Stimulated activated CD4-positive, alpha-beta T cell treated with anti-CD3 and anti-CD28 coated beads, Interleukin-2, amount 100 ng/mL, for 24 hours (primary cell): ENCODE data around the gene GRB2.
A peak's percentile ranks its signal among the peaks of the same experiment; 100 is the strongest.
"Not testable (repeated sequence)": the region's sequence is repeated elsewhere in the genome, so short reads cannot be mapped to it uniquely, and the experiment has no call there.

Source experiments
- DNase-seq, 2 donors: peaks; one replicate each; pipeline ENCODE4 v3.0.0-alpha.2; 2020

GRB2 gene

GRCh38 chr17:75348386-75349012 is 57.0 kb downstream of the GRB2 start:
- DNase-seq: no peak

- peak; percentile 36 to 52 for DNase-seq
Observed at GRCh38 chr17:75346906-75347305, 58.6 kb downstream of the GRB2 start.

- not testable (repeated sequence) for DNase-seq
Observed at GRCh38 chr17:75346368-75346767, 59.1 kb downstream of the GRB2 start.

- peak; percentile 35 to 41 for DNase-seq
Observed at GRCh38 chr17:75345514-75346167, 59.8 kb downstream of the GRB2 start.

GRCh38 chr17:75344666-75345065 is 60.8 kb downstream of the GRB2 start:
- peak in 1 of 2 donors; percentile 56 for DNase-seq

GRCh38 chr17:75342996-75343395 is 62.5 kb downstream of the GRB2 start:
- DNase-seq: no peak

GRCh38 chr17:75341784-75342486 is 63.5 kb downstream of the GRB2 start:
- DNase-seq: no peak

GRCh38 chr17:75340631-75341030 is 64.8 kb downstream of the GRB2 start:
- no peak for DNase-seq

GRCh38 chr17:75339971-75340370 is 65.5 kb downstream of the GRB2 start:
- DNase-seq: no peak

- DNase-seq: no peak
Observed at GRCh38 chr17:75338335-75338734, 67.1 kb downstream of the GRB2 start.

- no peak for DNase-seq
Observed at GRCh38 chr17:75335315-75335714, 70.2 kb downstream of the GRB2 start.

GRCh38 chr17:75334723-75335122 is 70.8 kb downstream of the GRB2 start:
- DNase-seq: no peak

GRCh38 chr17:75331671-75332070 is 73.8 kb downstream of the GRB2 start:
- DNase-seq: no peak

GRCh38 chr17:75327757-75328156 is 77.7 kb downstream of the GRB2 start:
- no peak for DNase-seq

GRCh38 chr17:75326226-75326848 is 79.1 kb downstream of the GRB2 start:
- no peak for DNase-seq

- no peak for DNase-seq
Observed at GRCh38 chr17:75325827-75326225, 79.7 kb downstream of the GRB2 start.

GRCh38 chr17:75325348-75325747 is 80.1 kb downstream of the GRB2 start:
- DNase-seq: no peak

- DNase-seq: no peak
Observed at GRCh38 chr17:75321506-75321905, 84.0 kb downstream of the GRB2 start.

- no peak for DNase-seq
Observed at GRCh38 chr17:75319904-75320691, 85.4 kb downstream of the GRB2 start.

- DNase-seq: no peak
Observed at GRCh38 chr17:75318615-75319222, 86.8 kb downstream of the GRB2 start.

GRCh38 chr17:75318211-75318610 is 87.3 kb downstream of the GRB2 start:
- DNase-seq: no peak

- DNase-seq: no peak
Observed at GRCh38 chr17:75317671-75318070, 87.8 kb downstream of the GRB2 start.
